ENCODE results near the gene G0S2.

Gene G0S2

GRCh38 chr1:209650454-209650853 is 24.8 kb upstream of the G0S2 start:
- Histone ChIP-seq H2AFZ (ENCODE audit: low read length, unreplicated experiment) (no peak overlapping the region), H3K4me3 (ENCODE audit: low read depth, low read length) (no peak overlapping the region), H3K36me3 (ENCODE audit: insufficient read depth, low read length) (no peaks in the 10 kb centered on the region), H3K27me3 (ENCODE audit: insufficient read depth, low read length) (no peaks in the 10 kb centered on the region), H3K27ac (ENCODE audit: low read depth, low read length) (peak overlapping the region; percentile 59), H3K4me1 (ENCODE audit: control insufficient read depth, insufficient read depth, low read length, unreplicated experiment) (peaks cover 51% of the 10 kb centered on the region), H3K79me2 (ENCODE audit: control insufficient read depth, insufficient read depth, low read length, unreplicated experiment) (no peaks in the 10 kb centered on the region)

- H3K4me3 ChIP-seq (ENCODE audit: low read depth, low read length): no peak overlapping the region
- H3K27me3 ChIP-seq (ENCODE audit: insufficient read depth, low read length): no peaks in the 10 kb centered on the region
- H3K36me3 ChIP-seq (ENCODE audit: insufficient read depth, low read length): no peaks in the 10 kb centered on the region
- H3K4me1 ChIP-seq (ENCODE audit: control insufficient read depth, insufficient read depth, low read length, unreplicated experiment): peaks cover 51% of the 10 kb centered on the region
- H3K79me2 ChIP-seq (ENCODE audit: control insufficient read depth, insufficient read depth, low read length, unreplicated experiment): no peaks in the 10 kb centered on the region
- peak overlapping the region; percentile 59 for H3K27ac ChIP-seq (ENCODE audit: low read depth, low read length)
- H2AFZ ChIP-seq (ENCODE audit: low read length, unreplicated experiment): no peak overlapping the region
Observed at GRCh38 chr1:209651138-209651587, 24.0 kb upstream of the G0S2 start.

- Histone ChIP-seq H3K27ac (ENCODE audit: low read depth, low read length) (peak within 1 kb of the TSS; percentile 59), H2AFZ (ENCODE audit: low read length, unreplicated experiment) (no peak within 1 kb of the TSS), H3K36me3 (ENCODE audit: insufficient read depth, low read length) (no peaks in the 10 kb centered on the region), H3K4me3 (ENCODE audit: low read depth, low read length) (no peak within 1 kb of the TSS), H3K4me1 (ENCODE audit: control insufficient read depth, insufficient read depth, low read length, unreplicated experiment) (peaks cover 45% of the 10 kb centered on the region), H3K27me3 (ENCODE audit: insufficient read depth, low read length) (no peaks in the 10 kb centered on the region), H3K79me2 (ENCODE audit: control insufficient read depth, insufficient read depth, low read length, unreplicated experiment) (no peaks in the 10 kb centered on the region)
Observed at GRCh38 chr1:209652121-209652735, 23.0 kb upstream of the G0S2 start, which contains the start of gene LAMB3. Gene LAMB3, minus strand, starts transcription at chr1:209652425. Its CDS starts 1,481 bp downstream, at chr1:209650944.

- no peaks in the 10 kb centered on the region for H3K36me3 ChIP-seq (ENCODE audit: insufficient read depth, low read length)
- H2AFZ ChIP-seq (ENCODE audit: low read length, unreplicated experiment): no peak overlapping the region
- H3K4me3 ChIP-seq (ENCODE audit: low read depth, low read length): no peak overlapping the region
- no peaks in the 10 kb centered on the region for H3K79me2 ChIP-seq (ENCODE audit: control insufficient read depth, insufficient read depth, low read length, unreplicated experiment)
- no peaks in the 10 kb centered on the region for H3K27me3 ChIP-seq (ENCODE audit: insufficient read depth, low read length)
- H3K4me1 ChIP-seq (ENCODE audit: control insufficient read depth, insufficient read depth, low read length, unreplicated experiment): peaks cover 41% of the 10 kb centered on the region
- no peak overlapping the region for H3K27ac ChIP-seq (ENCODE audit: low read depth, low read length)
Observed at GRCh38 chr1:209652873-209653401, 22.3 kb upstream of the G0S2 start.

GRCh38 chr1:209653915-209654351 is 21.3 kb upstream of the G0S2 start:
- Histone ChIP-seq H3K4me3 (ENCODE audit: low read depth, low read length) (no peak overlapping the region), H3K27me3 (ENCODE audit: insufficient read depth, low read length) (no peaks in the 10 kb centered on the region), H3K4me1 (ENCODE audit: control insufficient read depth, insufficient read depth, low read length, unreplicated experiment) (peaks cover 32% of the 10 kb centered on the region), H3K27ac (ENCODE audit: low read depth, low read length) (no peak overlapping the region), H3K79me2 (ENCODE audit: control insufficient read depth, insufficient read depth, low read length, unreplicated experiment) (no peaks in the 10 kb centered on the region), H3K36me3 (ENCODE audit: insufficient read depth, low read length) (no peaks in the 10 kb centered on the region), H2AFZ (ENCODE audit: low read length, unreplicated experiment) (no peak overlapping the region)

- H3K27ac ChIP-seq (ENCODE audit: low read depth, low read length): no peak overlapping the region
- H3K4me1 ChIP-seq (ENCODE audit: control insufficient read depth, insufficient read depth, low read length, unreplicated experiment): peaks cover 18% of the 10 kb centered on the region
- no peaks in the 10 kb centered on the region for H3K79me2 ChIP-seq (ENCODE audit: control insufficient read depth, insufficient read depth, low read length, unreplicated experiment)
- no peaks in the 10 kb centered on the region for H3K36me3 ChIP-seq (ENCODE audit: insufficient read depth, low read length)
- no peak overlapping the region for H3K4me3 ChIP-seq (ENCODE audit: low read depth, low read length)
- no peaks in the 10 kb centered on the region for H3K27me3 ChIP-seq (ENCODE audit: insufficient read depth, low read length)
- H2AFZ ChIP-seq (ENCODE audit: low read length, unreplicated experiment): no peak overlapping the region
Observed at GRCh38 chr1:209655411-209656231, 19.6 kb upstream of the G0S2 start.

- H3K27me3 ChIP-seq (ENCODE audit: insufficient read depth, low read length): no peaks in the 10 kb centered on the region
- peaks cover 8% of the 10 kb centered on the region for H3K4me1 ChIP-seq (ENCODE audit: control insufficient read depth, insufficient read depth, low read length, unreplicated experiment)
- H3K79me2 ChIP-seq (ENCODE audit: control insufficient read depth, insufficient read depth, low read length, unreplicated experiment): no peaks in the 10 kb centered on the region
- H3K27ac ChIP-seq (ENCODE audit: low read depth, low read length): no peak overlapping the region
- no peaks in the 10 kb centered on the region for H3K36me3 ChIP-seq (ENCODE audit: insufficient read depth, low read length)
- H2AFZ ChIP-seq (ENCODE audit: low read length, unreplicated experiment): no peak overlapping the region
- no peak overlapping the region for H3K4me3 ChIP-seq (ENCODE audit: low read depth, low read length)
Observed at GRCh38 chr1:209657140-209657879, 17.9 kb upstream of the G0S2 start.

- H3K79me2 ChIP-seq (ENCODE audit: control insufficient read depth, insufficient read depth, low read length, unreplicated experiment): no peaks in the 10 kb centered on the region
- H2AFZ ChIP-seq (ENCODE audit: low read length, unreplicated experiment): no peak overlapping the region
- no peaks in the 10 kb centered on the region for H3K36me3 ChIP-seq (ENCODE audit: insufficient read depth, low read length)
- H3K27ac ChIP-seq (ENCODE audit: low read depth, low read length): no peak overlapping the region
- peaks cover 5% of the 10 kb centered on the region for H3K4me1 ChIP-seq (ENCODE audit: control insufficient read depth, insufficient read depth, low read length, unreplicated experiment)
- H3K27me3 ChIP-seq (ENCODE audit: insufficient read depth, low read length): no peaks in the 10 kb centered on the region
- no peak overlapping the region for H3K4me3 ChIP-seq (ENCODE audit: low read depth, low read length)
Observed at GRCh38 chr1:209657918-209658317, 17.3 kb upstream of the G0S2 start.

GRCh38 chr1:209659909-209660308 is 15.3 kb upstream of the G0S2 start:
- H3K4me3 ChIP-seq (ENCODE audit: low read depth, low read length): no peak overlapping the region
- no peaks in the 10 kb centered on the region for H3K79me2 ChIP-seq (ENCODE audit: control insufficient read depth, insufficient read depth, low read length, unreplicated experiment)
- H2AFZ ChIP-seq (ENCODE audit: low read length, unreplicated experiment): no peak overlapping the region

GRCh38 chr1:209661071-209661470 is 14.1 kb upstream of the G0S2 start:
- peaks cover 3% of the 10 kb centered on the region for H3K4me1 ChIP-seq (ENCODE audit: control insufficient read depth, insufficient read depth, low read length, unreplicated experiment)
- no peak overlapping the region for H3K4me3 ChIP-seq (ENCODE audit: low read depth, low read length)
- no peaks in the 10 kb centered on the region for H3K79me2 ChIP-seq (ENCODE audit: control insufficient read depth, insufficient read depth, low read length, unreplicated experiment)
- H3K27ac ChIP-seq (ENCODE audit: low read depth, low read length): no peak overlapping the region
- no peaks in the 10 kb centered on the region for H3K36me3 ChIP-seq (ENCODE audit: insufficient read depth, low read length)
- no peaks in the 10 kb centered on the region for H3K27me3 ChIP-seq (ENCODE audit: insufficient read depth, low read length)
- no peak overlapping the region for H2AFZ ChIP-seq (ENCODE audit: low read length, unreplicated experiment)

More at GRCh38 chr1:209659909-209660308, 15.3 kb upstream of the G0S2 start:
- no peaks in the 10 kb centered on the region for H3K27me3 ChIP-seq (ENCODE audit: insufficient read depth, low read length)
- peaks cover 3% of the 10 kb centered on the region for H3K4me1 ChIP-seq (ENCODE audit: control insufficient read depth, insufficient read depth, low read length, unreplicated experiment)
- H3K27ac ChIP-seq (ENCODE audit: low read depth, low read length): no peak overlapping the region
- H3K36me3 ChIP-seq (ENCODE audit: insufficient read depth, low read length): no peaks in the 10 kb centered on the region

Data from ACC112 (cell line).